Fibroblast of the aortic adventitia (primary cell): ENCODE data around the gene C1orf210. TPM values are rescaled to one million over a fixed set of nuclear protein-coding genes. Genes with fewer than 3 reads are reported as not detected.

Source experiments
- DNase-seq: peaks from one replicate; pipeline ENCODE4 v3.0.0-alpha.2; 2010; ENCODE audit warnings: low read depth
- H3K4me3 ChIP-seq: 2 replicates; pipeline ENCODE4 v1.5.1; 2011; ENCODE audit warnings: low read depth, mild to moderate bottlenecking, control low read depth, low read length, moderate library complexity
- total RNA-seq: library from RNA; depleted of rRNA; stranded (reverse); fragments of >200 nt; gene quantifications from 2 replicates; pipeline ENCODE4 v1.2.3, GENCODE V29; 2012; ENCODE audit warnings: low replicate concordance
- TF ChIP-seq, protein P1 (sequence below): IDR thresholded peaks from 2 replicates; pipeline ENCODE4 v1.5.1; 2011; ENCODE audit warnings: mild to moderate bottlenecking, low read length, control low read depth, inconsistent platforms; ENCODE audit not compliant: insufficient read depth

Gene C1orf210
- total RNA-seq, 1 donor: not detected

DNA sequence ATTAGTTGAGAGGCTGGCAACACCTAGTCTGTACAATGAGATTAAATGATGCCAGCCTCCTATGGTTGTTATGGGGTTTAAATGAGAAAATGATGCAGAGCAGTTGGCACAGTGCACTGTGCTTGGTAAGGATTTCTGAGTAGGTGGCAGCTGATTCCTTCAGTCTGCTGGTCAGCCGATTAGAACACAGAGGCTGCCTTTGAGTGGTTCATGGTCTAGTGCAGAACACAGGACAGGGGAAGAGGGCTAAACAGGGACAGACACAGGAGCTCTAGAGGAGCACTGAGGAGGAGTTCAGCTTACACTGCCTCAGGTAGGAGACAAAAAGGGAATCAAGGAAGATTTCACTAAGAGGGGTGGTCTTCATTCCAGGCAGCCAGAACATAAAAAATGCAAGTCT lies 16.8 kb upstream of the C1orf210 start:
- H3K4me3 ChIP-seq: no peak overlapping the region
- no peak for DNase-seq
- TF ChIP-seq, protein P1, sequence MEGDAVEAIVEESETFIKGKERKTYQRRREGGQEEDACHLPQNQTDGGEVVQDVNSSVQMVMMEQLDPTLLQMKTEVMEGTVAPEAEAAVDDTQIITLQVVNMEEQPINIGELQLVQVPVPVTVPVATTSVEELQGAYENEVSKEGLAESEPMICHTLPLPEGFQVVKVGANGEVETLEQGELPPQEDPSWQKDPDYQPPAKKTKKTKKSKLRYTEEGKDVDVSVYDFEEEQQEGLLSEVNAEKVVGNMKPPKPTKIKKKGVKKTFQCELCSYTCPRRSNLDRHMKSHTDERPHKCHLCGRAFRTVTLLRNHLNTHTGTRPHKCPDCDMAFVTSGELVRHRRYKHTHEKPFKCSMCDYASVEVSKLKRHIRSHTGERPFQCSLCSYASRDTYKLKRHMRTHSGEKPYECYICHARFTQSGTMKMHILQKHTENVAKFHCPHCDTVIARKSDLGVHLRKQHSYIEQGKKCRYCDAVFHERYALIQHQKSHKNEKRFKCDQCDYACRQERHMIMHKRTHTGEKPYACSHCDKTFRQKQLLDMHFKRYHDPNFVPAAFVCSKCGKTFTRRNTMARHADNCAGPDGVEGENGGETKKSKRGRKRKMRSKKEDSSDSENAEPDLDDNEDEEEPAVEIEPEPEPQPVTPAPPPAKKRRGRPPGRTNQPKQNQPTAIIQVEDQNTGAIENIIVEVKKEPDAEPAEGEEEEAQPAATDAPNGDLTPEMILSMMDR: no peak

DNA sequence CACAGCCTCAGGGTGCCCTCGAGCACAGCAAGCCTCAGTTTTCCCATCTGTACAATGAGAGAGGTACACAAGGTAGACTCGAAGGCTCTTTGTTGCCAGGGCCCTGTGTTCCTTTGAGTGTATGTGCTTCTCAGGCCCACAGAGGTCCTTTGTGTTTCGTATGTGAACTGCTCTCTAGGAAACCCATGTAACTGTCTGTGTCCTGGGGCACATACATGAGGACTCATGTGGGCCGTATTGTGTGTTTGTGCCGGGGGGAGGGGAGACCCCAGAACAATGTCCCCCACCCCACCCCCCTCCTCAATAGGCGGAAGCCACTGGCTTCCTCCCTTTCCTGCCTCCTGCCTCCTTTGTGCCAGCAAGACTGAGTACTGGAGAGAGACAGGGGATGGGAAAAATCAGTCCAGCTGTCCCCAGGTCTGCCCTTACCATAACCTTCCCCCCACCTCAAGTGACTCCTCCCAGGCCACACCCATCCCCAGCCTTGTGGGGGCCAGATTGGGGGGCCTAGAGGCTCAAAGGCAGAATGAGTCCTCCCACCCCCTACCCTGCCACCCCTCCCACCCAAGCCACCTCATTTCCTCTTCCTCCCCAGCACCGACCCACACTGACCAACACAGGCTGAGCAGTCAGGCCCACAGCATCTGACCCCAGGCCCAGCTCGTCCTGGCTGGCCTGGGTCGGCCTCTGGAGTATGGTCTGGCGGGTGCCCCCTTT lies 15.2 kb upstream of the C1orf210 start, which contains the start of gene TIE1:
Gene TIE1 (plus strand): TSS at position 605 of the 717 bp plus-strand sequence. CDS start 90 bp downstream, at position 695.
- TF ChIP-seq, protein P1: no peak
- H3K4me3 ChIP-seq: no peak within 1 kb of the TSS
- no peak for DNase-seq

DNA sequence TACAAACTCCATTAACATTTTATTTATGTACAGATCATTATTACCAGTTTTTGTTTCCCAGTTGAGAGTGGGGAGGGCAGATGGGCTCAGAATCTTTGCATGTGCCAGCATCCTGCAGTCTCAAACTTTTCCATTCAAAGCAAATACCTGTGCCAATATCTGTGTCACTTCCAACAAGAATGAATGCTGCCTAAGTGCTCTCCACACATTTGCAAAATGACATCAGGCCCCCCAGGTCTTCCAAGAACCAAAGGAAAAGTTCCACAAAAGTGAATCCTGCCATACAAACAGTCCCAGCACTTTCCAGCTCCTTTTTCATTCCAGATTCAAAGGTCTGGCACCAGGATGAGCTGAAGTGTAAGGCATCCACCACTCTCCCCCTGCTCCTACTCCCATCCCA lies 13.7 kb upstream of the C1orf210 start:
- no peak for DNase-seq
- H3K4me3 ChIP-seq: no peak overlapping the region
- TF ChIP-seq, protein P1: no peak

DNA sequence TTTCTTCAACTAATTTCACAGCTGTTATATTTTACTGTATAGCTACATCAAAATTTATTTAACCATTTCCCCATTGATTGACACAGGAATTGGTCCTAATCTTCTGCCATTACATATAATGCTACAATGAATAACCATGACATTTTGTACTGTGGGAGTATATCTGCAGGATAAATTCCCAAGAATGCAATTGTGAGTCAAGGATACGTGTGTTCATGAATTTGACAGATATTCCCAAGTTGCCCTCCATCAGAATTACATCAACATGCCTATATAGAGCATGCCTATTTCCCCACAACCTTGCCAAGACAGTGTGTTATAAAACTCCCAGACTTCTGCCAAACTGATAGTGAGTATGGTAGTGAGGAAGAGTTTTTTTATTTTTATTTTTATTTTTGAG lies 12.7 kb upstream of the C1orf210 start:
- no peak for DNase-seq
- TF ChIP-seq, protein P1: no peak
- H3K4me3 ChIP-seq: no peak overlapping the region

DNA sequence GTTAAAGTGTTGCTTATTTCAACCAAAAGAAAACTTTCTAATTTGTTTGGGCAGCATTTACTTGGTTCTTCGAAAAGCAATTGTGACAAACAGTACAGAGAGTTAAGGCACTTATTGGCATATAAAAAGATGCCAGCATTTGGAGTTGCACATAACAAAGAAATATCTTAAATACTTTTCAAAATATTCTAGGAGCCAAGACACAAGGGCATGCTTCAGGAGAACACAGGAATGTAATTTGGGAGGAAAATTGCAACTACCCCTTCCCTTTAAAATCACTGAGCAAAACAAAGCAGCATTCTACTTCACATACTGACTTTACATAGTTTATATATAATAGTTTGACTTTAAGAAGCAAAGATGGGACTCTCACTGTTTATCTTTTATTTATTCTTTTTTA lies 10.8 kb upstream of the C1orf210 start:
- H3K4me3 ChIP-seq: no peak overlapping the region
- DNase-seq: no peak
- TF ChIP-seq, protein P1: no peak

DNA sequence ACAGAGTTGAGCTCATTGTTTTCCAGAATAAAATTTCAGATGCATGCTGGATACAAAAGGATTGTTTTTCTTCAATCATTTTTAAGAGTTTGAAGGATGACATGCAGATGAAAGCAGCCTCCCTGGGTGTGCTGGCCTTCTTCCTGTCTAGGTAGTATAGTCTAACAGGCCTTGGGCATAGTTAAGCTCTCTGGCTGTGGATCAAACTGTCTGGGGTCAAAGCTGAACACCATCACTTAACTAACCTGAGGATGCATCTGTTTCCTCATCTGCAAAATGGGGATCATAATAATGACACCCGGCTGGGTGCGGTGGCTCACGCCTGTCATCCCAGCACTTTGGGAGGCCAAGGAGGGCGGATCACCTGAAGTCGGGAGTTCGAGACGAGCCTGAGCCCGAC lies 9.4 kb upstream of the C1orf210 start:
- no peak for DNase-seq
- TF ChIP-seq, protein P1: no peak
- H3K4me3 ChIP-seq: no peak overlapping the region
